HepG2 (cell line): Measurements from ENCODE around the gene NGRN. TPM values are rescaled to one million over a fixed set of nuclear protein-coding genes. Genes with fewer than 3 reads are reported as not detected.

Experiments used
- BHLHE40 ChIP-seq: IDR thresholded peaks from 2 replicates; pipeline ENCODE4 v1.6.1; 2011; ENCODE audit warnings: low read length, improper control_type of control experiment
- FOXC1 ChIP-seq: sonication (generic); formaldehyde crosslinking; IDR thresholded peaks from 2 replicates; pipeline ENCODE4 v1.8.0; 2022; ENCODE audit warnings: mild to moderate bottlenecking, missing genetic modification reagents, borderline replicate concordance
- GATAD2A ChIP-seq: IDR thresholded peaks from 2 replicates; pipeline ENCODE4 v1.6.1; 2016
- KAT7 ChIP-seq: IDR thresholded peaks from 2 replicates; pipeline ENCODE4 v1.6.1; 2018; ENCODE audit warnings: borderline replicate concordance, missing compliant biosample characterization
- NFYC ChIP-seq: IDR thresholded peaks from 2 replicates; pipeline ENCODE4 v1.6.1; 2016; ENCODE audit warnings: missing genetic modification reagents, missing compliant biosample characterization
- RELA ChIP-seq: sonication (generic); formaldehyde crosslinking; IDR thresholded peaks from 2 replicates; pipeline ENCODE4 v1.4.0; 2020; ENCODE audit warnings: missing genetic modification reagents
- SIN3A ChIP-seq: IDR thresholded peaks from 2 replicates; pipeline ENCODE4 v1.6.1; 2011; ENCODE audit warnings: low read depth, mild to moderate bottlenecking, control low read depth, low read length, borderline replicate concordance
- SNRNP70 ChIP-seq: fragments of 200-400 bp; formaldehyde crosslinking; IDR thresholded peaks from 2 replicates; pipeline ENCODE4 v1.6.1; 2017; ENCODE audit warnings: mild to moderate bottlenecking, low read depth, low read length, moderate library complexity
- SOX6 ChIP-seq, 2 experiments: fragments of 450-650 bp in 1 of 2; sonication (generic) in 1 of 2; formaldehyde crosslinking in 1 of 2; IDR thresholded peaks; 2 replicates each; pipeline versions ENCODE4 v1.4.0 to v1.6.1; 2017 to 2020; ENCODE audit warnings: antibody characterized with exemption in 1 of 2, mild to moderate bottlenecking in 1 of 2, missing genetic modification reagents in 1 of 2
- SP5 ChIP-seq: IDR thresholded peaks from 2 replicates; pipeline ENCODE4 v1.6.1; 2016; ENCODE audit warnings: low read depth, borderline replicate concordance
- TARDBP ChIP-seq: sonication (generic); formaldehyde crosslinking; IDR thresholded peaks from 2 replicates; pipeline ENCODE4 v1.8.0; 2022; ENCODE audit warnings: mild to moderate bottlenecking, missing genetic modification reagents
- TBX2 ChIP-seq: sonication (generic); formaldehyde crosslinking; IDR thresholded peaks from 2 replicates; pipeline ENCODE4 v1.5.0; 2020; ENCODE audit warnings: missing genetic modification reagents, mild to moderate bottlenecking, borderline replicate concordance
- ZBTB1 ChIP-seq: sonication (generic); formaldehyde crosslinking; IDR thresholded peaks from 2 replicates; pipeline ENCODE4 v1.4.0; 2020; ENCODE audit warnings: missing genetic modification reagents, borderline replicate concordance
- ZNF138 ChIP-seq: sonication (generic); formaldehyde crosslinking; IDR thresholded peaks from 2 replicates; pipeline ENCODE4 v1.5.0; 2020; ENCODE audit warnings: mild to moderate bottlenecking, low read depth, missing genetic modification reagents
- ZNF235 ChIP-seq: sonication (generic); formaldehyde crosslinking; IDR thresholded peaks from 2 replicates; pipeline ENCODE4 v1.8.1; 2023; ENCODE audit warnings: mild to moderate bottlenecking, missing genetic modification reagents, borderline replicate concordance
- ZNF556 ChIP-seq: sonication (generic); formaldehyde crosslinking; IDR thresholded peaks from 2 replicates; pipeline ENCODE4 v1.4.0; 2020; ENCODE audit warnings: mild to moderate bottlenecking, missing genetic modification reagents, borderline replicate concordance
- ZNF816 ChIP-seq: sonication (generic); formaldehyde crosslinking; IDR thresholded peaks from 2 replicates; pipeline ENCODE4 v1.8.0; 2022; ENCODE audit warnings: missing genetic modification reagents, mild to moderate bottlenecking, borderline replicate concordance
- ZNF878 ChIP-seq: sonication (generic); formaldehyde crosslinking; IDR thresholded peaks from 2 replicates; pipeline ENCODE4 v1.8.1; 2023; ENCODE audit warnings: mild to moderate bottlenecking, missing genetic modification reagents, moderate library complexity
- ZNF891 ChIP-seq: sonication (generic); formaldehyde crosslinking; IDR thresholded peaks from 2 replicates; pipeline ENCODE4 v1.5.0; 2020; ENCODE audit warnings: mild to moderate bottlenecking, missing genetic modification reagents
- polyA plus RNA-seq, 8 experiments: library from polyadenylated mRNA; depleted of rRNA in 3 of 8; stranded (reverse) in 7 of 8; unstranded in 1 of 8; fragments of >200 nt; fragmentation: Illumina TruSeq in 4 of 8; extraction: Trizol in 4 of 8; gene quantifications; 2 replicates each; pipeline versions ENCODE4 v1.2.1 to v1.2.3, GENCODE V29; 2011 to 2016; ENCODE audit warnings: low read depth in 4 of 8, missing spikeins in 1 of 8, mixed read lengths in 1 of 8; ENCODE audit not compliant: insufficient read depth in 1 of 8
- total RNA-seq, 5 experiments: library from RNA; depleted of rRNA; stranded (reverse); fragments of >200 nt; fragmentation: Illumina TruSeq; extraction: Trizol; gene quantifications; 2 replicates each; pipeline ENCODE4 v1.2.3, GENCODE V29; 2016; ENCODE audit warnings: low read depth in 1 of 5
- TF ChIP-seq, protein P1 (sequence below): sonication (generic); formaldehyde crosslinking; IDR thresholded peaks from 2 replicates; pipeline ENCODE4 v1.5.0; 2020; ENCODE audit warnings: missing genetic modification reagents
- TF ChIP-seq, protein P2 (sequence below): sonication (generic); formaldehyde crosslinking; IDR thresholded peaks from 2 replicates; pipeline ENCODE4 v1.4.0; 2020; ENCODE audit warnings: missing genetic modification reagents, mild to moderate bottlenecking, borderline replicate concordance
- TF ChIP-seq, protein P3 (sequence below): sonication (generic); formaldehyde crosslinking; IDR thresholded peaks from 2 replicates; pipeline ENCODE4 v1.8.0; 2022; ENCODE audit warnings: missing genetic modification reagents, low read depth, mild to moderate bottlenecking, borderline replicate concordance

Gene NGRN
- total and polyA plus RNA-seq, 2 of the 13 experiments (the other 11 are each of a cell fraction or from before 2014, with no cell fraction given), result 39.8 to 63.7 TPM

DNA sequence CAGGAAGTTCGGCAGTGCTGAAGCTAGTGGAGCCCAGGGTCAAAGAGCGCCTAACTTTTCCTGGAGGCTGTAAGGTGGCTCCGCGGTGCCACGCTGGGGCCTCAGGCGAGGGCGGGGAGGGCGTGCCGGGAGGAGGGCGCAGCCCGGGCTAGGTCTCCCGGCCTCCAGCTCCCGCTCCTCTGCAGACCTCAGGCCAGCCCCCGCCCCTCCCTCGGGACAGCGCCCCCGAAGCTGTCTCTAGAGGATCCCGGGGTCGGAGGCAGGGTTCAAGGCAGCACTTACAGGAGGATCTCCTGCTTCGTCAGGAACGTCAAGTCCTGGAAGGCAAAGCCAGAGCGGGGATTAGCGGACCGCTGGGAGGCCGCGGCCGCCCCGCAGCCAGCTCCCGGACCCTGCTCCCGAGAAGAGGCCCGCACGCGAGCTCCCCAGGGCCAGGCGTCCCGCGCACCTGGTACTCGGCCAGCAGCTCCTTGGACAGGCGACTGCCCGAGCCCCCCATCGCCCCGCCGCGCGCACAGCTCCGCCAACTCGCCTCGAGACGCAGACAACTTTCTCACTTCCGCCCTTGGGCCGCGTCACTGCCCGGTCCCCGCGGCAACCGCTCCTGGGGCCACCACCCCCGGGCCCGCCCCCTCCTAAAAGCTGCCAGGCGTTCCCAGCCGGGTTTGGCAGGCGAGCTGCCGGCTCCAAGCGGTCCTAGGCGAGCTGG lies 31.9 kb upstream of the NGRN start, which contains the start of gene CIB1 (continued):
- TF ChIP-seq GATAD2A (CRISPR knock-in tag) (peak; percentile 56; the same call in 1 of the 2 replicates), FOXC1 (CRISPR knock-in tag) (peak; percentile 55), NFYC (0 out of 2 replicates have a peak, but pooled peaks have one; percentile 19), SOX6 (IDR thresholded peaks at IDR 0.05) (no peak), SOX6 (CRISPR knock-in tag; IDR thresholded peaks at IDR 0.05) (peak; percentile 59), TBX2 (CRISPR knock-in tag) (peak; percentile 76), ZBTB1 (CRISPR knock-in tag) (no peak), TARDBP (CRISPR knock-in tag) (peak; percentile 41; the same call in 1 of the 2 replicates), KAT7 (CRISPR knock-in tag) (peak; percentile 43; the same call in 1 of the 2 replicates), ZNF891 (CRISPR knock-in tag) (no peak), ZNF138 (CRISPR knock-in tag) (no peak), ZNF878 (CRISPR knock-in tag) (0 out of 2 replicates have a peak, but pooled peaks have one; percentile 78), ZNF556 (peak; percentile 39; the same call in 1 of the 2 replicates), SNRNP70 (no peak), RELA (CRISPR knock-in tag) (no peak; the same call in 1 of the 2 replicates), BHLHE40 (0 out of 2 replicates have a peak, but pooled peaks have one; percentile 8), SIN3A (peak; percentile 75; the same call in 1 of the 2 replicates), SP5 (CRISPR knock-in tag) (peak; percentile 32), ZNF235 (CRISPR knock-in tag) (peak; percentile 81; the same call in 1 of the 2 replicates), ZNF816 (CRISPR knock-in tag) (0 out of 2 replicates have a peak, but pooled peaks have one; percentile 60)
- TF ChIP-seq, protein P1, sequence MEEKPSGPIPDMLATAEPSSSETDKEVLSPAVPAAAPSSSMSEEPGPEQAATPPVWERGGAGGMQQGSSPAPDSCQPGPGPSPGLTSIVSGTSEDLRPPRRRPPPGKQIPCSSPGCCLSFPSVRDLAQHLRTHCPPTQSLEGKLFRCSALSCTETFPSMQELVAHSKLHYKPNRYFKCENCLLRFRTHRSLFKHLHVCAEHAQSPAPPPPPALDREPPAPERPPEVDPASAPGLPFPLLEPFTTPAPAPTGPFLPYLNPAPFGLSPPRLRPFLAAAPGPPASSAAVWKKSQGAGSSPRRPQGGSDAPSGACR (CRISPR knock-in tag), result peak; percentile 56; the same call in 1 of the 2 replicates
- TF ChIP-seq, protein P2, sequence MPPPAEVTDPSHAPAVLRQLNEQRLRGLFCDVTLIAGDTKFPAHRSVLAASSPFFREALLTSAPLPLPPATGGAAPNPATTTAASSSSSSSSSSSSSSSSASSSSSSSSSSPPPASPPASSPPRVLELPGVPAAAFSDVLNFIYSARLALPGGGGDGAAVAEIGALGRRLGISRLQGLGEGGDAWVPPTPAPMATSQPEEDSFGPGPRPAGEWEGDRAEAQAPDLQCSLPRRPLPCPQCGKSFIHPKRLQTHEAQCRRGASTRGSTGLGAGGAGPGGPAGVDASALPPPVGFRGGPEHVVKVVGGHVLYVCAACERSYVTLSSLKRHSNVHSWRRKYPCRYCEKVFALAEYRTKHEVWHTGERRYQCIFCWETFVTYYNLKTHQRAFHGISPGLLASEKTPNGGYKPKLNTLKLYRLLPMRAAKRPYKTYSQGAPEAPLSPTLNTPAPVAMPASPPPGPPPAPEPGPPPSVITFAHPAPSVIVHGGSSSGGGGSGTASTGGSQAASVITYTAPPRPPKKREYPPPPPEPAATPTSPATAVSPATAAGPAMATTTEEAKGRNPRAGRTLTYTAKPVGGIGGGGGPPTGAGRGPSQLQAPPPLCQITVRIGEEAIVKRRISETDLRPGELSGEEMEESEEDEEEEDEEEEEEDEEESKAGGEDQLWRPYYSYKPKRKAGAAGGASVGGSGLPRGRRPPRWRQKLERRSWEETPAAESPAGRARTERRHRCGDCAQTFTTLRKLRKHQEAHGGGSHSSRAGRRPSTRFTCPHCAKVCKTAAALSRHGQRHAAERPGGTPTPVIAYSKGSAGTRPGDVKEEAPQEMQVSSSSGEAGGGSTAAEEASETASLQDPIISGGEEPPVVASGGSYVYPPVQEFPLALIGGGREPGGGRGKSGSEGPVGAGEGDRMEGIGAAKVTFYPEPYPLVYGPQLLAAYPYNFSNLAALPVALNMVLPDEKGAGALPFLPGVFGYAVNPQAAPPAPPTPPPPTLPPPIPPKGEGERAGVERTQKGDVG (CRISPR knock-in tag), result no peak
- TF ChIP-seq, protein P3, sequence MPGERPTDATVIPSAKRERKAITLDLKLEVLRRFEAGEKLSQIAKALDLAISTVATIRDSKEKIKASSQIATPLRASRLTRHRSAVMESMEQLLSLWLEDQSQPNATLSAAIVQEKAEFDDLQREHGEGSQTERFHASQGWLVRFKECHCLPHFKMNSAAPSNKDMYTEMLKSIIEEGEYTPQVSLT (CRISPR knock-in tag), result no peak
